Gastrocnemius medialis (tissue), 4 donors: Measurements from ENCODE around the gene PIK3CG. TPM values are rescaled to one million over a fixed set of nuclear protein-coding genes. Genes with fewer than 3 reads are reported as not detected.
A peak's percentile ranks its signal among the peaks of the same experiment; 100 is the strongest.

ENCODE experiments used
- ATAC-seq, 2 donors: fragments of 150-250 bp; one replicate each; pipeline ENCODE4 v1.9.1; 2016
- DNase-seq, 2 donors: peaks; one replicate each; pipeline ENCODE4 v3.0.0-alpha.2; 2019
- H3K27ac ChIP-seq, 4 donors: fragments of 200-600 bp; sonication (generic); 1 replicate in 1 of 4; 2 replicates in 3 of 4; pipeline ENCODE4 v1.5.1; 2016 to 2018; ENCODE audit warnings: mild to moderate bottlenecking in 2 of 4, moderate library complexity in 1 of 4
- H3K27me3 ChIP-seq, 3 donors: fragments of 200-600 bp; sonication (generic) in 2 of 3; 1 replicate in 1 of 3; 2 replicates in 2 of 3; pipeline versions ENCODE4 v1.5.1 to v1.6.0; 2016 to 2019; ENCODE audit warnings: mild to moderate bottlenecking in 1 of 3, moderate library complexity in 1 of 3
- H3K36me3 ChIP-seq, 2 donors: fragments of 200-600 bp; sonication (generic) in 1 of 2; one replicate each; pipeline ENCODE4 v1.5.1; 2017 to 2018
- H3K4me1 ChIP-seq, 2 donors: fragments of 200-600 bp; sonication (generic) in 1 of 2; one replicate each; pipeline ENCODE4 v1.5.1; 2016 to 2017; ENCODE audit warnings: mild to moderate bottlenecking in 2 of 2
- H3K4me3 ChIP-seq, 4 donors: fragments of 200-600 bp; sonication (generic) in 3 of 4; 1 replicate in 1 of 4; 2 replicates in 3 of 4; pipeline ENCODE4 v1.5.1; 2016 to 2019; ENCODE audit warnings: mild to moderate bottlenecking in 2 of 4
- H3K9me3 ChIP-seq, 3 donors: fragments of 200-600 bp; sonication (generic) in 2 of 3; 1 replicate in 1 of 3; 2 replicates in 2 of 3; pipeline ENCODE4 v1.5.1; 2016 to 2019
- POLR2A ChIP-seq, 2 donors: fragments of 450-650 bp; IDR thresholded peaks; one replicate each; pipeline ENCODE4 v1.6.1; 2017; ENCODE audit warnings: antibody characterized with exemption in 2 of 2, mild to moderate bottlenecking in 2 of 2, moderate library complexity in 2 of 2
- in situ Hi-C, 4 donors: fragments of 200-750 bp; cut with MboI; loops; one replicate each; pipeline versions ENCODE4 v1.15.0 to v1.8.0; 2017; ENCODE audit warnings: low sequenced_read_pairs in 4 of 4
- intact Hi-C: fragments of 100-400 bp; cut with DNase I; formaldehyde crosslinking; loops from one replicate; pipeline ENCODE4 v1.15.1; 2023; ENCODE audit warnings: low total_unique reads
- total RNA-seq, 4 donors: library from RNA; depleted of rRNA; stranded (reverse); fragments of >200 nt; gene quantifications; one replicate each; pipeline versions ENCODE4 v1.1.0 to v1.2.3, GENCODE V29; 2016
- TF ChIP-seq, protein P1 (sequence below), 5 experiments: fragments of 450-650 bp in 3 of 5; fragments of 200-600 bp in 2 of 5; sonication (generic) in 2 of 5; IDR thresholded peaks in 4 of 5; conservative IDR thresholded peaks in 1 of 5; 1 replicate in 4 of 5; 2 replicates in 1 of 5; pipeline ENCODE4 v1.5.1; 2016 to 2019; ENCODE audit warnings: antibody characterized with exemption in 5 of 5, mild to moderate bottlenecking in 3 of 5, moderate library complexity in 3 of 5

The PIK3CG gene
- total RNA-seq, 4 donors from 2014 or later: 0.51 to 1.4 (median 0.83) TPM

DNA sequence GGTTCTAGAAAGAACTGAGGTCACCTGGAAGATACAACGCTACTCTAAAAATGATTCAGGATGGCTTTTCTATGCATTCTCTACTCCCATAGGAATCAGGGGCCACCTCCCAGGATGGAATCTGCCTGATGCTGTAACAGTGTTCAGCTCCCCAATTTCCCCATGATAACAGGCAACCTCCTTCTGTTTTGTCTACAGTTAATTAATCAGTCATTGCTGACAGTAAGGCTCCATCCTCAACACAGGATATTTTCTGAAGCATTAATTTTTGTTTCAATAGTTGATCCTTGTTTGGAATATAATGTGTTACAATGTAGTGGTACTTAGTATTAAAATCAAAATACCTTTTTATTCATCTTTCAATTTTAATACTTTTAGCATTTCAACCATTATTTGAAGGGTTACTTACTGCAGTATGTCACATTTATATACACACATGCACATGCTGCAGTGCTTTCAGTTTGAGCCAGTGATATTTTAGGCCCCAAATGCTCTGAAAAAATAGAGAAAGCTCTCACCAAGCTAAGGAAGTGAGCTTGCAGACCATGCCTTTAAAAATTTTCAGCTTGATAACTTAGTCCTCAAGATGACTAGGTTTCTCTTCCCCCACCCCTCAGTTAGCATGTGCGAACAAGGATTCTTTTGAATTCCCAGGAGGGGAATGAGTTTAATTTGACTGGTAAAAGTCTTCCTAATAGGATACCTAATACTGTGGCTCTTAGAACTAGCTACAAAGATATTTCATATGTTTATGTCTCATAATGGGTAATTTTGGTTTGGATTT lies 592 bp upstream of the PIK3CG start:
- intact Hi-C loops: no loop called here
- Histone ChIP-seq H3K4me3 (peak overlapping the region in 1 of 4 donors; percentile 32), H3K9me3 (no peaks in the 10 kb centered on the region), H3K27ac (peak overlapping the region in 2 of 4 donors; percentile 11 to 24), H3K4me1 (peaks cover 0 to 1% of the 10 kb centered on the region in 2 donors), H3K36me3 (no peaks in the 10 kb centered on the region), H3K27me3 (no peaks in the 10 kb centered on the region)
- ATAC-seq (no peak), DNase-seq (no peak)
- in situ Hi-C loops: no loop called here
- TF ChIP-seq, protein P1, sequence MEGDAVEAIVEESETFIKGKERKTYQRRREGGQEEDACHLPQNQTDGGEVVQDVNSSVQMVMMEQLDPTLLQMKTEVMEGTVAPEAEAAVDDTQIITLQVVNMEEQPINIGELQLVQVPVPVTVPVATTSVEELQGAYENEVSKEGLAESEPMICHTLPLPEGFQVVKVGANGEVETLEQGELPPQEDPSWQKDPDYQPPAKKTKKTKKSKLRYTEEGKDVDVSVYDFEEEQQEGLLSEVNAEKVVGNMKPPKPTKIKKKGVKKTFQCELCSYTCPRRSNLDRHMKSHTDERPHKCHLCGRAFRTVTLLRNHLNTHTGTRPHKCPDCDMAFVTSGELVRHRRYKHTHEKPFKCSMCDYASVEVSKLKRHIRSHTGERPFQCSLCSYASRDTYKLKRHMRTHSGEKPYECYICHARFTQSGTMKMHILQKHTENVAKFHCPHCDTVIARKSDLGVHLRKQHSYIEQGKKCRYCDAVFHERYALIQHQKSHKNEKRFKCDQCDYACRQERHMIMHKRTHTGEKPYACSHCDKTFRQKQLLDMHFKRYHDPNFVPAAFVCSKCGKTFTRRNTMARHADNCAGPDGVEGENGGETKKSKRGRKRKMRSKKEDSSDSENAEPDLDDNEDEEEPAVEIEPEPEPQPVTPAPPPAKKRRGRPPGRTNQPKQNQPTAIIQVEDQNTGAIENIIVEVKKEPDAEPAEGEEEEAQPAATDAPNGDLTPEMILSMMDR (IDR thresholded peaks at IDR 0.05 in 4 of 5, conservative IDR thresholded peaks at IDR 0.05 in 1 of 5): no peak
- no peak for TF ChIP-seq POLR2A (IDR thresholded peaks at IDR 0.05)

DNA sequence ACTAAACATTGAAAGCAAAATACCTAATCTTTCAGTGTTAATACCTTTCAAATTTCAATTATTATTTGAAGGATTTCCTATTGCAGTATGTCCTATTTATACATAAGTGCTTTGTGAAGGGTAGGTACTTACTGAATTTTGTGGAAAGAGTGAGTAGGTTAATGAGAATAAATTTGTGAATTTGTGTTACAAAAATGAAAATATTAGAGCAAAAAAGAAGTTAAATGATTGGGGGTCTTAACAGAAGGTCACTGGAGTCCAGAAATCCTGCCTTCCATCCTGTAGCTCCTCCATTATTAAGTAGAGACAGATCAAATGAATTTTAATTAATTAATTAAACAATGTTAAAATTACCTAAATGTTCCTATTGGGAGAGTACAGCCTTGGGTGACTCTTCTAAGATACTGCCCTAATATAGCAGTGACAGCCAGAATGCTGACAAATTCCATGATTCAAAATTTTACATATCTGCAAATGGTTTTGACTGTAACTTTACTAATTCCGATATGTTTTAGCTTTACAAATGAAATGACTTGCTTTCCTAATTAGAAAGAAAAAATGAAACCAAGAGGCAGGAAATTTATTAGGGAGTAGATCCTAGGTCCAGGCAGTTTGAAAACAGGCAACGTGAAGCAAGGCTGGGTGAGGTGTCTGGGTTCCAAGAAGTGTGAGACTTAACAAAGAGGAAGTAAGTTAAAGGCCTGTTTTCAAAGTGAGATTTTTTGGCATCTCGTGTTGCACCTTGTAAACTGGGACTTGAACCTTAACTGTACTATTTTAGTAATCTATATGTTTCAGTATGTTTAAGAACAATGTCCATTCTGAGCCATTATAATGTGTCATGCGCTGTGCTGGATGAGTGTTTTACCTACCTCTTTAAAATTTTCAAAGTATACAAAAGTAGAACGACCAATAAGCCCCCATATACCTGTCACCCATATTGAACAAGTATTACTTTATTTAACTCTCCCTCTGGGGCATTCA lies 1.5 kb downstream of the PIK3CG start:
- peak overlapping the region in 1 of 4 donors; percentile 37 for H3K4me3 ChIP-seq
- no peak overlapping the region for H3K27ac ChIP-seq
- H3K36me3 ChIP-seq: no peaks in the 10 kb centered on the region
- DNase-seq: no peak
- in situ Hi-C loops: no loop called here
- no peak for TF ChIP-seq POLR2A (IDR thresholded peaks at IDR 0.05)
- TF ChIP-seq, protein P1 (IDR thresholded peaks at IDR 0.05 in 4 of 5, conservative IDR thresholded peaks at IDR 0.05 in 1 of 5): no peak
- no peaks in the 10 kb centered on the region for H3K4me1 ChIP-seq
- intact Hi-C loops: no loop called here
- H3K9me3 ChIP-seq: no peaks in the 10 kb centered on the region
- no peaks in the 10 kb centered on the region for H3K27me3 ChIP-seq
- no peak for ATAC-seq

DNA sequence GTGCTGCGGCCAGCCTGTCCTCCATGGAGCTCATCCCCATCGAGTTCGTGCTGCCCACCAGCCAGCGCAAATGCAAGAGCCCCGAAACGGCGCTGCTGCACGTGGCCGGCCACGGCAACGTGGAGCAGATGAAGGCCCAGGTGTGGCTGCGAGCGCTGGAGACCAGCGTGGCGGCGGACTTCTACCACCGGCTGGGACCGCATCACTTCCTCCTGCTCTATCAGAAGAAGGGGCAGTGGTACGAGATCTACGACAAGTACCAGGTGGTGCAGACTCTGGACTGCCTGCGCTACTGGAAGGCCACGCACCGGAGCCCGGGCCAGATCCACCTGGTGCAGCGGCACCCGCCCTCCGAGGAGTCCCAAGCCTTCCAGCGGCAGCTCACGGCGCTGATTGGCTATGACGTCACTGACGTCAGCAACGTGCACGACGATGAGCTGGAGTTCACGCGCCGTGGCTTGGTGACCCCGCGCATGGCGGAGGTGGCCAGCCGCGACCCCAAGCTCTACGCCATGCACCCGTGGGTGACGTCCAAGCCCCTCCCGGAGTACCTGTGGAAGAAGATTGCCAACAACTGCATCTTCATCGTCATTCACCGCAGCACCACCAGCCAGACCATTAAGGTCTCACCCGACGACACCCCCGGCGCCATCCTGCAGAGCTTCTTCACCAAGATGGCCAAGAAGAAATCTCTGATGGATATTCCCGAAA lies 2.7 kb downstream of the PIK3CG start:
- DNase-seq: no peak
- H3K27ac ChIP-seq: no peak overlapping the region
- no peaks in the 10 kb centered on the region for H3K9me3 ChIP-seq
- H3K36me3 ChIP-seq: no peaks in the 10 kb centered on the region
- no peaks in the 10 kb centered on the region for H3K4me1 ChIP-seq
- intact Hi-C loops: no loop called here
- no peak for ATAC-seq
- no peak overlapping the region for H3K4me3 ChIP-seq
- in situ Hi-C loops: no loop called here
- no peak for TF ChIP-seq POLR2A (IDR thresholded peaks at IDR 0.05)
- TF ChIP-seq, protein P1 (IDR thresholded peaks at IDR 0.05 in 4 of 5, conservative IDR thresholded peaks at IDR 0.05 in 1 of 5): no peak
- no peaks in the 10 kb centered on the region for H3K27me3 ChIP-seq

DNA sequence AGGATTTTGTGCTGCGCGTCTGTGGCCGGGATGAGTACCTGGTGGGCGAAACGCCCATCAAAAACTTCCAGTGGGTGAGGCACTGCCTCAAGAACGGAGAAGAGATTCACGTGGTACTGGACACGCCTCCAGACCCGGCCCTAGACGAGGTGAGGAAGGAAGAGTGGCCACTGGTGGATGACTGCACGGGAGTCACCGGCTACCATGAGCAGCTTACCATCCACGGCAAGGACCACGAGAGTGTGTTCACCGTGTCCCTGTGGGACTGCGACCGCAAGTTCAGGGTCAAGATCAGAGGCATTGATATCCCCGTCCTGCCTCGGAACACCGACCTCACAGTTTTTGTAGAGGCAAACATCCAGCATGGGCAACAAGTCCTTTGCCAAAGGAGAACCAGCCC lies 3.3 kb downstream of the PIK3CG start:
- no peaks in the 10 kb centered on the region for H3K27me3 ChIP-seq
- no peaks in the 10 kb centered on the region for H3K9me3 ChIP-seq
- H3K27ac ChIP-seq: no peak overlapping the region
- H3K36me3 ChIP-seq: no peaks in the 10 kb centered on the region
- ATAC-seq: no peak
- no peak overlapping the region for H3K4me3 ChIP-seq
- no peaks in the 10 kb centered on the region for H3K4me1 ChIP-seq
- intact Hi-C loops: no loop called here
- in situ Hi-C loops: no loop called here
- no peak for DNase-seq
- no peak for TF ChIP-seq POLR2A (IDR thresholded peaks at IDR 0.05)
- TF ChIP-seq, protein P1 (IDR thresholded peaks at IDR 0.05 in 4 of 5, conservative IDR thresholded peaks at IDR 0.05 in 1 of 5): no peak
